Measurements from ENCODE around the gene ZNF763. TPM values are rescaled to one million over a fixed set of nuclear protein-coding genes. Genes with fewer than 3 reads are reported as not detected.
"Not testable (repeated sequence)": the region's sequence is repeated elsewhere in the genome, so short reads cannot be mapped to it uniquely, and the experiment has no call there.

Gene ZNF763
- total RNA-seq, 1 donor from 2014 or later, result 6.7 TPM

- DNase-seq, result no peak
Observed at GRCh38 chr19:11973019-11973810, 8.4 kb downstream of the ZNF763 start.

GRCh38 chr19:11978492-11979100 is 13.8 kb downstream of the ZNF763 start:
- no peak for DNase-seq

- no peak for DNase-seq
Observed at GRCh38 chr19:11979527-11979926, 14.7 kb downstream of the ZNF763 start.

- no peak for DNase-seq
Observed at GRCh38 chr19:11982526-11982925, 17.7 kb downstream of the ZNF763 start.

- no peak for DNase-seq
Observed at GRCh38 chr19:11984986-11985385, 20.1 kb downstream of the ZNF763 start.

GRCh38 chr19:11986754-11987153 is 21.9 kb downstream of the ZNF763 start:
- no peak for DNase-seq

GRCh38 chr19:11987405-11988281 is 22.8 kb downstream of the ZNF763 start:
- DNase-seq, result peak; percentile 87

- no peak for DNase-seq
Observed at GRCh38 chr19:11989112-11989456, 24.2 kb downstream of the ZNF763 start.

GRCh38 chr19:11991921-11992320 is 27.1 kb downstream of the ZNF763 start:
- not testable (repeated sequence) for DNase-seq

- no peak for DNase-seq
Observed at GRCh38 chr19:11995174-11995573, 30.3 kb downstream of the ZNF763 start.

- no peak for DNase-seq
Observed at GRCh38 chr19:12000152-12000981, 35.5 kb downstream of the ZNF763 start.

- no peak for DNase-seq
Observed at GRCh38 chr19:12015015-12015752, 50.3 kb downstream of the ZNF763 start.

GRCh38 chr19:12015753-12016116 is 50.9 kb downstream of the ZNF763 start:
- DNase-seq, result no peak

Small RNA genes lying within 50 kb of the gene (small RNA-seq; reads per million reads assigned to genes)
- gene RNA5SP464 (not detected), gene RNA5SP465 (not detected)

Other genes with a start within 250 kb of the ZNF763 start
- 18.6 TPM for gene ZNF823, start 226.1 kb upstream of the ZNF763 start, total RNA-seq
- gene ZNF441, start 198.0 kb upstream of the ZNF763 start, total RNA-seq, result 70.2 TPM
- 12.9 TPM for gene ZNF491, start 166.5 kb upstream of the ZNF763 start, total RNA-seq
- 20.9 TPM for gene ZNF440, start 150.8 kb upstream of the ZNF763 start, total RNA-seq
- 36.5 TPM for gene ZNF439, start 116.3 kb upstream of the ZNF763 start, total RNA-seq
- 20.4 TPM for gene ZNF69, start 77.3 kb upstream of the ZNF763 start, total RNA-seq
- gene ZNF700, start 39.9 kb upstream of the ZNF763 start, total RNA-seq, result 18.9 TPM
- gene ZNF433, start 70.6 kb downstream of the ZNF763 start, total RNA-seq, result 19.5 TPM
- gene ZNF878, start 87.9 kb downstream of the ZNF763 start, total RNA-seq, result 0.31 TPM
- gene ZNF844, start 99.7 kb downstream of the ZNF763 start, total RNA-seq, result 13.7 TPM
- gene ZNF20, start 175.3 kb downstream of the ZNF763 start, total RNA-seq, result 14.3 TPM
- 37.6 TPM for gene ZNF625, start 191.7 kb downstream of the ZNF763 start, total RNA-seq
- gene ZNF136, start 198.1 kb downstream of the ZNF763 start, total RNA-seq, result 29.3 TPM

Measured in occipital lobe (tissue), 3 donors.